ENCODE results near the gene LMBR1L.

Gene LMBR1L

DNA sequence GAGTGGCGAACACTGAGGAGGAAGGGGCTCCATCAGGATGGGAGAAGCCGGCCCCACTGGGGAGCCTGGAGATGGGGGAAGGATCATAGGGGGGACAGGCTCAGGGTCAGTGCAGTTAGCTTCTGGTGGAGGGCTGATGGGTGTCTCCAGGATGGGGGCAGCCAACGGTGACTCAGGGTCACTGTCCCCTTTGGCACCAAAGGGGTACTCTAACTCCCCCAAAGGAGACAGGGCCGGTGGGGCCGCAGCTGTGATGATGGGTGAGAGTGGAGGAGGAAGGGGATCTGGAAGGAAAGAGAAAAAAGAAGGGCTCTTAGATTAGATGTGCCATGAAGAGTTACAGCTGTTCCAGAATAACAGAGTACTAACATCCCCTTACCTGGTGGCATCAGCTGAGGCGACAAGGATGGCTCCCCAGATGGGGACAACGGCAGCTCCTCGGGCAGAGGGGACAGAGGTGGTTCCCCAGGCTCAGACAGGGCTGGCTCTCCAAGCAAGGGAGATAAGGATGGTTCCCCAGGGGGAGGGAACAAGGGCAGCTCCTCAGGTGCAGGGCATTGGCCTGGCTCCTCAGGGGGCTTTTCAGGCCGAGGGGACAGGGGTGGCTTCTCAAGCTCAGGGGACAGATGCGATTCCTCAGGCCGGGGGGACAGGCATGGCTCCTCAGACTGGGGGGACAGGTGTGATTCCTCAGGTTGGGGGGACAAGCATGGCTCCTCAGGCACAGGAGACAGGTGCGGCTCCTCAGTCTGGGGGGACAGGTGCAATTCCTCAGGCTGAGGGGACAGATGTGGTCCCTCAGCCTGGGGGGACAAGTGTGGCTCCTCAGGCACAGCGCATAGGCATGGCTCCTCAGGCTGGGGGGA lies 59.9 kb downstream of the LMBR1L start:
- Histone ChIP-seq H3K4me1 (peaks cover 0 to 12% (median 6%) of the 10 kb centered on the region in 4 donors), H3K9me3 (no peaks in the 10 kb centered on the region), H3K27me3 (no peaks in the 10 kb centered on the region), H3K36me3 (peaks cover 75 to 93% (median 92%) of the 10 kb centered on the region in 3 donors), H3K4me3 (no peak overlapping the region), H3K27ac (no peak overlapping the region)
- intact Hi-C loops (cut with DNase I; ENCODE audit: low total_unique reads), result no loop called here
- TF ChIP-seq, protein P1, sequence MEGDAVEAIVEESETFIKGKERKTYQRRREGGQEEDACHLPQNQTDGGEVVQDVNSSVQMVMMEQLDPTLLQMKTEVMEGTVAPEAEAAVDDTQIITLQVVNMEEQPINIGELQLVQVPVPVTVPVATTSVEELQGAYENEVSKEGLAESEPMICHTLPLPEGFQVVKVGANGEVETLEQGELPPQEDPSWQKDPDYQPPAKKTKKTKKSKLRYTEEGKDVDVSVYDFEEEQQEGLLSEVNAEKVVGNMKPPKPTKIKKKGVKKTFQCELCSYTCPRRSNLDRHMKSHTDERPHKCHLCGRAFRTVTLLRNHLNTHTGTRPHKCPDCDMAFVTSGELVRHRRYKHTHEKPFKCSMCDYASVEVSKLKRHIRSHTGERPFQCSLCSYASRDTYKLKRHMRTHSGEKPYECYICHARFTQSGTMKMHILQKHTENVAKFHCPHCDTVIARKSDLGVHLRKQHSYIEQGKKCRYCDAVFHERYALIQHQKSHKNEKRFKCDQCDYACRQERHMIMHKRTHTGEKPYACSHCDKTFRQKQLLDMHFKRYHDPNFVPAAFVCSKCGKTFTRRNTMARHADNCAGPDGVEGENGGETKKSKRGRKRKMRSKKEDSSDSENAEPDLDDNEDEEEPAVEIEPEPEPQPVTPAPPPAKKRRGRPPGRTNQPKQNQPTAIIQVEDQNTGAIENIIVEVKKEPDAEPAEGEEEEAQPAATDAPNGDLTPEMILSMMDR (IDR thresholded peaks at IDR 0.05), result no peak
- no peak for DNase-seq

DNA sequence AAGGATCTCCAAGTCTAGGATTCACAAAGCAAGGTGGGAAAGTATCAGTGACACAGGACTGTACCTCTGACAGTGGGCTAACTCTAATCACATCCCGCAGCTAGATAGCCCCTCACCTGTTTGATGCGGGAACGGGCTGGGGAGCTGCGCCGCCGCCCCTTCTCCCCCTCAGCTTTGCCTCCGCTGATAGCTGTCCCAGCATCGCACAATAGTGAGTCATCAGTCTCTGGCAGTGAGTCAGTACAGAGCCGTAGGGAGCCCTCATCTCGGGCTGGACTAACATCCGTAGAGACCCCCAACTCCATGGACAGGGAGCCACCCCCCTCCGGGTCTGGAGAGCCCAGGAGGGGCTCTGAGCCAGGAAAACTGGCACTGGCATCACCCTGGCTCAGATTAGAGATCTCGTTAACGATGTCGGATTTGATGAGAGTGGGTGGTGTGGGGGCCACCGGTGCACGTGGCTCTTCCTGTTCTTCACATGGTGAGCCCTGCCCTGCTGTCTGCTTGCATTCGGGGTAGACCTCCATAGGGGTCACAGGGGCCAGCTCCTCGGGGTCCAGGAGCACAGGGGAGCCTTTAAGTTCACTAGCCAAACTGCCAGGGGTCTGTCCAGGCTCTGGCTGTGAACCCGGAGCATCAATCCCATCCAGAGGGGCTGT lies 61.0 kb downstream of the LMBR1L start:
- Histone ChIP-seq H3K4me1 (peaks cover 0 to 2% (median 0%) of the 10 kb centered on the region in 4 donors), H3K4me3 (no peak overlapping the region), H3K9me3 (no peaks in the 10 kb centered on the region), H3K27me3 (no peaks in the 10 kb centered on the region), H3K36me3 (peaks cover 85 to 100% (median 97%) of the 10 kb centered on the region in 3 donors), H3K27ac (no peak overlapping the region)
- TF ChIP-seq, protein P1 (IDR thresholded peaks at IDR 0.05), result no peak
- DNase-seq, result no peak
- intact Hi-C loops (cut with DNase I; ENCODE audit: low total_unique reads), result no loop called here

DNA sequence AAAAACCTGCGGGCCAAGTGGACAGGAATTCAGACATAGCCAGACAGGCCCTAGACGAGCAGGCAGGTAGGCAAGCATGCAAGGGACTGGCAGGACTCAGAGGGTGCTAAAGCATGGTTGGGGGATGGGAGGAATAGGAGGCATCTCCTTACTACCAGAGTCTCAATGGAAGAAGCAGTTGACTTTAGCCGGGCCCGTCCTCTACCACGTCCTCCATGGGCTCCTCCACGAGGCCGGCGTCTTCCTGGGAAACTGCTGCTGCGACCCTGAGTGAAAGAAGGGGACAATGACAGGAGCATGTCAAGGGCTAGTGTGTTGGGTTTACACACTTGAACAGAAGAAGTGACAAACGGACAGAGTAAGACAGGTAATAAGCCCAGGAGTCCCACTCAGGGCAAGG lies 61.7 kb downstream of the LMBR1L start:
- H3K9me3 ChIP-seq, result no peaks in the 10 kb centered on the region
- no peaks in the 10 kb centered on the region for H3K27me3 ChIP-seq
- no peak for DNase-seq
- no peak overlapping the region for H3K27ac ChIP-seq
- peaks cover 93 to 100% (median 97%) of the 10 kb centered on the region in 3 donors for H3K36me3 ChIP-seq
- TF ChIP-seq, protein P1 (IDR thresholded peaks at IDR 0.05), result no peak
- intact Hi-C loops (cut with DNase I; ENCODE audit: low total_unique reads), result no loop called here
- no peak overlapping the region for H3K4me3 ChIP-seq
- no peaks in the 10 kb centered on the region for H3K4me1 ChIP-seq
